ENCODE results near the gene TBX6. TPM values are rescaled to one million over a fixed set of nuclear protein-coding genes. Genes with fewer than 3 reads are reported as not detected.
"Not testable (repeated sequence)": the region's sequence is repeated elsewhere in the genome, so short reads cannot be mapped to it uniquely, and the experiment has no call there.

Gene TBX6
- polyA plus RNA-seq, 3 donors: 1.1 to 1.7 (median 1.5) TPM

DNA sequence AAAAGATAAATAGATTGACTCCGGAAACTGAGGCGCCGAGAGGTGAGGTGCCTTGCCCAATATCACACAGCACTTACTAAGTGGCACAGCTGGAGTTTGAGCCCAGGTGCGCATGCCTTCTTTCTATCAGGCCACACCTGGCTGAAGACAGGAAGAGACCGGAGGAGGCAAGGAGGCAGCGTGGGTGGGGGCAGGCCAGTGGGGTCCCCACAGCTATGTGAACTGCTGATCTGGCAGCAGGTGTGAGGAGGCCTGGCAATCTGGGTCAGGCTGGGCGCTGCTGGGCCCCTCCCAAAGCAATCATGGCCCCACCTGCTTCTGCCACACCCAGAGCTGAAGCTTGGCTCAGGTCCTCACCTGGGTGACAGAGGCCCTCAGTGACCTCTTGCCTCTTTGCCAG is 23.5 kb upstream of the TBX6 start:
- no peak for DNase-seq (ENCODE audit: extremely low read depth in 1 of 11, low read depth in 9 of 11, low spot score in 4 of 11)

DNA sequence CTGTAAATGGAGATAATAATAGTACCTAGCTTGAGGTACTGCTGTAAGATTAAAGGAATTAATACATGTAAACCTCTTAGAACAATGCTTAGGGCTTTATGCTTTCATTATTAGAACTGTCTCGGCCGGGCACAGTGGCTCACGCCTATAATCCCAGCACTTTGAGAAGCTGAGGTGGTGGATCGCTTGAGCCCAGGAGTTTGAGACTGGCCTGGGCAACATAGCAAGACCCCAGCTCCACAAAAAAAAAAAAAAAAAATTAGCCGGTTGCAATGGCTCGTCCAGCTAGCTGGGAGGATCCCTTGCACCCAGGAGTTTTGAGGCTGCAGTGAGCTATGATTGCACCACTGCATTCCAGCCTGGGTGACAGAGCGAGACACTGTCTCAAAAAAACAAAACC is 23.1 kb upstream of the TBX6 start:
- DNase-seq (ENCODE audit: extremely low read depth in 1 of 11, low read depth in 9 of 11, low spot score in 4 of 11): not testable (repeated sequence)

DNA sequence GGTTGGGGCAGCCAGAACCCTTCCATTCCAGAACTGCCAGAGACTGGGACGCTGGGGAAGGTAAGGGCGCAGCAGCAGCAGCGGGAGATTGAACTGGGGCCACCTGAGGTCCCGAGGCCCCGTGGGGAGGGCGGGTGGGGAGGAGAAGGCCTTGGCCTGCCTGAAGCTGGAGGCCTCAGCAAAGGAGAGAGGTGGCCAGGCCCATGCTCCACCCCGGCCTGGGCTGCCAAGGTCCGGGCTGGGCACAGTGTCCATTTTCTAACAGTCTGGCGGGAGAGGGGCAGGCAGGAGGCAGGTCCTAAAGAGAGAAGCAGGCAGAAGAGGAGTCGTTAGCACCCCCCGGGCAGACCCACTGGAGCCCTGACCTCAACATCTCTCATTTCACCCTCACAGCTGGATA is 22.7 kb upstream of the TBX6 start:
- DNase-seq (ENCODE audit: extremely low read depth in 1 of 11, low read depth in 9 of 11, low spot score in 4 of 11): no peak

DNA sequence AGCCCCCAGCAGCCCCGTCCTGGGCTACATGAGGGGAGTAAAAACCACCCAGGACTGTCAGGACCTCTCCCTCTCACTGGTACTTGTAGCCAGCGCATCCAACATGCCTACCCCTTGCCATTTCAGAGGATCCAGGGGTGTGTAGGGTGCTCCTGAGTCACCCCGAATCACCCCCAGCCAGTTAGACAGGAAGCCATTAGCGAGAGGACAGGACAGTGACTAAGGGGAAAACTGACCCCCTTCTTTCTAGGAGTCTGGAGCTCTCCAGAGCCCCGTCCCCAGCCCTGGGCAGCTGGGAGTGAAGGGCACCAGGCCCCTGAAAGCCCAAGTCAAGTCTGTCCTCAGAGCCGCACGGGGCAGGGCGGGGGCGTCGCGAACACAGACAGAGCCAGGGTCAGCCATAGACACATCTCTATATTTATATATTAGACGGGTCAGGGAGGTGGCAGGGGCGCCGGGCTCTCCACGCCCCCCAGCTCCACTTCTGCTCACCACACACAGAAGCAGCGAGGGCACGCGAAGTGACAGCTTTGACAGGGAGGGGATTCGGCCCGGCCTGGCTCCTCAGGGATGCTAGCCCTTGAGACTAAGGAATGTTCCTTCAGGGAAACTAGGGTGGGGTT is 22.1 kb upstream of the TBX6 start:
- no peak for DNase-seq (ENCODE audit: extremely low read depth in 1 of 11, low read depth in 9 of 11, low spot score in 4 of 11)

DNA sequence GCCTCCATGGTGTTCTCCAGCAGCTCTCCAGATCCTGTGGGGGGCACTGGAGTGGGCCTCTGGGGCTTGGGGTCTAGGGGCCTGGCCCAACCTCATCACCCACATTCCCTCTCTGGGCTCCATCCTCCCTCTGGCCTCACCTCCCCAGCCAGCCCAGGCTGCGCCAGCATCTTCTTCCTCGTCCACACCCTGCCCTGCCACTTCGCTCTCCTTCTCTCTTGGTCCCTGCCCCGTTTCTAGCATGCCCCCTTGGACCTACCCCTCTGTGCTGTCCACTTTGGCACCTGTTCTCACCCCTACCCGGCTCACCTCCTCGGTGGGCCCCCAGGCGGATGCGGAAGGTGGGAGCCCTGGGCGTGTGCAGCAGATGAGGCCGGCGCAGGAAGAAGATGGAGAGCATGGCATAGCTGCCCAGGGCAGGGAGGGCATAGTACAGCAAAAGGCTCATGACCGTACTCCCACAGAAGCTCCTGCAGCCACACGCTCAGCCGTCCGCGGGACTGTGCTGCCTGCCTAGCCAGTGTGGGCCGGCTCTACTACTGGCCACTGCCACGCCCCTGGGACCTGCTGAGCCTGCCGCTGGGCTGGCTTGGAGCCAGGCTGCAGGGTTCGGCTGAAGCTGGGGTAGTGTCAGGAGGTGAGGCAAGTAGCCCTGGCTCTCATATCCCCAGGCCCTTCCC is 21.4 kb upstream of the TBX6 start, which contains the start of gene GDPD3:
Gene GDPD3, minus strand, starts transcription at position 507 of the 680 bp plus-strand sequence. Its CDS starts 59 bp downstream, at position 448.
- DNase-seq (ENCODE audit: extremely low read depth in 1 of 11, low read depth in 9 of 11, low spot score in 4 of 11): no peak

DNA sequence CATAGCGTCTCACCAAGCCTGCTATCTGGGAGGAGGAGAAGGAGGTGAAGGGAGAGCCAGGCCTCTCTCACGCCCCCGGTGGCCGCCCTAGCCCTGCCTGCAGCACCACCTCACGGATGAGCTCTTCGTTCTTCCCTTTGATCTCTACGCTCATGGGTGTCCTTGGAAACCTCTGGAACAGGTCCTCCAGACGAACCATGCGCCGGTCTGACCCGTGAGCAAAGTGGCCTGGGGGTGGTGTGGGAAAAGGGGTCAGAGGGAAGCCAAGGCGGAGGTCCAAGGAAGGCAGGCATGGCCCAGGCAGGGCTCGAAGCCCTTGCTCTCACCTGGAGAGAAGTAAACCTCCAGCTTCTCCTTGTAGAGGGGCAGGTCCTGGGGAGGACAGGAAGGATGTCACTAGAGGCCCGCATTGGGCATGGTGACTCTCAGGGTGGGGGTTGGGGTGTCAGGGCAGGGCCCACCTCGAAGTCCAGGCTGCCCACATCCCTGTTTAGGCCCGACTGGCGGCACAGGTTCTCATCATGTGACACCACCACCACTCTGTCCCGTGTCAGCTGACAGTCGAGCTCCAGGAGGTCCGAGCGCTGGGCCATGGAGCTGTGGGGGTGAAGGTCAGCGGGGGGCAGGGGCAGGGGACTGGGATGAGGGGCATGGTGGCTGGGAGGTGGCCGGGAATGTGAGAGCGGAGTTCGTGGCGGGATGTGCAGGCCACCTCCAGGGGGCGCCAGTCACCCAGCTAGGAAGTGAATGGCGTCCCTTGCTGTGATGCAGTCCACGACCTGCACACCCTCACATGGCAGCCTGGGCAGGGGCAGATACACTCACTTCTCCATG is 20.7 kb upstream of the TBX6 start:
- DNase-seq (ENCODE audit: extremely low read depth in 1 of 11, low read depth in 9 of 11, low spot score in 4 of 11): no peak

DNA sequence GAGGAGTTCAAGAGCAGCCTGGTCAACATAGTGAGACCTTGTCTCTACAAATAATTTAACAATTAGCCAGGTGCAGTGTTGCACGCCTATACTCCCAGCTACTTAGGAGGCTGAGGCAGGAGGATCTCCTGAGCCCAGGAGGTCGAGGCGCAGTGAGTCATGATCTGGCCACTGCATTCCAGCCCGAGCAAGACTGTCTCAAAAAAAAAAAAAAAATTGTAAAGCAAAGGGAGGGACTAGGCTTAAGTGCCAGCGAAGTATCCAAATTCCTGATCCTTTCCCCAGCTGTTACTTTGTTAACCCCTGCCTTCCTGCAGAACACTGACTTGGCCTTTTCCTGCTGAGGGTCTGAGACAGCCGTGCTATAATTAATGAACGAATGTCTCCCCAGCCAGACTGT is 18.9 kb upstream of the TBX6 start:
- no peak for DNase-seq (ENCODE audit: extremely low read depth in 1 of 11, low read depth in 9 of 11, low spot score in 4 of 11)

DNA sequence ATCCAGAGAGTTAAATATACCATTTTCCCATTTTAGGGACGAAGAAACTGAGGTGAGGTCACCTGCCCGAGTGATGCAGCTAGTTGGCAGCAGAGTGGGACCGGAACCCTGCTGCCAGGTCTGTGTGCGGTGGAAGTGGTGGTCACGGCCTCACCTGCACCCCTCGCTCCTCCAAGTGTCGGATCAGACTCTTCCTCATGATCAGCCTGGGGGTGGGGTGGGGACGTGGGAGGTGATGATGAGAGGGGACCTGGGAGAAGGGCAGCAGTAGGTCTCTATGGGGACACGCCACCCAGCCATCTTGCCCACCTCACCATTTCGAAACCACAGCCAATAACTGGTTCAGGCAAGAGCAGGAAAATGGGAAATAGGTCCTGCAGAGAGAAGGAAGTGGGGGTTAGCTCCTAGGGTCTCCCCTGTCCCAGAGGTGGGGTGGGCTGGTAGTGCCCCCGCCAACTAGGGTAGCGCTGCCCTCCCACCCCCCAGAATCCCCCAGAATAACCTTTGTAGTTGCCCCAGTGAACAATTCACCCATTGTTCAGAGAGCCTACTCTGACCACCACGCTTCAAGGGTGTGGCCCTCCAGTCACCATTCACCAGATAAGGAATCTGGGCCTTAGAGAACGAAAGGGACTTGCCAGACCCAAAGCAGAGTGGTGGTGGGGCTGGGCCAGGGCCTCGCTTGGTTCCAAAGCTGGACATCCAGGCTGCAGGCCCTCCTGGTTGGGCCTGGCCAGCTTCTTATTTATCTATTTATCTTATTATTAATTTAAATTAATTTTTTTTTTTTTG is 16.5 kb upstream of the TBX6 start:
- no peak for DNase-seq (ENCODE audit: extremely low read depth in 1 of 11, low read depth in 9 of 11, low spot score in 4 of 11)

DNA sequence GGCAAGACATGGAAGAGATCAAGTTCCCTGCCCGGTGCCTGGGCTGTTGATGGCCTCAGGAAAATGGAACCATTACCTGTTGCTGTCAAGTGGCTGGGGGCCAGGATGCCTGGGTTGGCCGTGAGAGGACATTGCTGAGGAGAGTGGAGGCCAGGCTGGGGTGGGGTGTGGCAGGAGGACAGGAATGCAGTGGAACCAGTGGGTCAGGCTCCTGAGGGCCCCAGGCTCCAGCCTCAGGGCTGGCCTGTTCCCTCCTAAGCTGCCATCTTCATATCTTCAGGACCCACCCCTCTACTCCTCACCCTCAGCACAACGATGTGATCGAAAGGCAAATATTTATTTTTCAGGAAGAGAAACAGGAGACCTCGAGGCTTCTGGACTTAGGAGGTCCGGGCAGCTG is 12.8 kb upstream of the TBX6 start:
- DNase-seq (ENCODE audit: extremely low read depth in 1 of 11, low read depth in 9 of 11, low spot score in 4 of 11): no peak

DNA sequence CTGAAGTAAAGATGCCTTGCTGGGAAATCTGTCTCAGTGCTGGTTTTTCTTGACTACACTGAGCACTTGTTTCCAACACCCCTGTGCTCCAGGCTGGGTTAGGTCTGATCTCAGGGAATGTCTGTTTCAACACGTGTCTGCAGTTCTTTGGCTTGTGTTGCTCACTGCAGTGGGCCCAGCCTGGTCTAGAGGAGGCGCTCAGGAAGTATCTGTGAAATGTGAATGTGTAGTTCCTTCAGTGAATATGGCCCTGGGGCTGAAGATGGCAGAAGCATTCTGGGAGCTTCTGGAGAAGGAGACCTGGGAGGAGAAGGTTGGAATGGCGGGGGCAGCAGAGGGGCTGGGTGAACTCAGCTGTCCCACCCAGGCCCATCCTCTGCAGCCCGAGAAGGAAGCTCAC is 12.4 kb upstream of the TBX6 start:
- no peak for DNase-seq (ENCODE audit: extremely low read depth in 1 of 11, low read depth in 9 of 11, low spot score in 4 of 11)

DNA sequence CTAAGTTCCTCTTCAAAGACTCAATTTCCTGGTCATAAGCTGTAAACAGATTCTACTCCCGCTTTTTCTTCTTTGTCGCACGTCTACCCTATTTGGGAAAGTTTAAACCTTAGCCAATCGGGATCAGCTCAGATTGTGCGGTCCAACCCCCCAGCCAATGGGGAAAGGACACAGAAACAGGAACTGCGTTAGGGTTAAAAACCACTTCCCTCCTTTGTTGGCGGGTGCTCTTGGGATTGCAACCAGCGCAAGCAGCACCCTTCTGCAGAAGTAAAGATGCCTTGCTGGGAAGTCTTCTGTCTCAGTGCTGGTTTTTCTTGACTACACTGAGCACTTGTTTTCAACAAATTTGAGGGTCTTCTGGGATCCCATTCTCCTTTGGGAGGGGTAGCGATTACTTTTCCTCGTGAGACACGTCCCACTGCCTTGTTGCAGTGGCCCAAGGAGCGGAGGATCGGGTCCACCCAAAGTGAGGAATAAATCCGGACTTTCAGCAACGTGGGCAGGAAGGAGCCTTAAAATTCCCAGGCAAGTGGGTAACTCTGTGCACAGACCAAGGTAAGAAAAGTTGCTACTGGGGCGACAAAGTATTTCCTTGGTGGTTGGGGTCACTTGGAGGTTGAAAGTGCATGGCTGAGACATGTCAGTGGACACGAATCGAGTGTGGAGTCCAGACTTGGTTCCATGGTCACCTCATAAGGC is 5.3 kb upstream of the TBX6 start:
- DNase-seq (ENCODE audit: extremely low read depth in 1 of 11, low read depth in 9 of 11, low spot score in 4 of 11): no peak

DNA sequence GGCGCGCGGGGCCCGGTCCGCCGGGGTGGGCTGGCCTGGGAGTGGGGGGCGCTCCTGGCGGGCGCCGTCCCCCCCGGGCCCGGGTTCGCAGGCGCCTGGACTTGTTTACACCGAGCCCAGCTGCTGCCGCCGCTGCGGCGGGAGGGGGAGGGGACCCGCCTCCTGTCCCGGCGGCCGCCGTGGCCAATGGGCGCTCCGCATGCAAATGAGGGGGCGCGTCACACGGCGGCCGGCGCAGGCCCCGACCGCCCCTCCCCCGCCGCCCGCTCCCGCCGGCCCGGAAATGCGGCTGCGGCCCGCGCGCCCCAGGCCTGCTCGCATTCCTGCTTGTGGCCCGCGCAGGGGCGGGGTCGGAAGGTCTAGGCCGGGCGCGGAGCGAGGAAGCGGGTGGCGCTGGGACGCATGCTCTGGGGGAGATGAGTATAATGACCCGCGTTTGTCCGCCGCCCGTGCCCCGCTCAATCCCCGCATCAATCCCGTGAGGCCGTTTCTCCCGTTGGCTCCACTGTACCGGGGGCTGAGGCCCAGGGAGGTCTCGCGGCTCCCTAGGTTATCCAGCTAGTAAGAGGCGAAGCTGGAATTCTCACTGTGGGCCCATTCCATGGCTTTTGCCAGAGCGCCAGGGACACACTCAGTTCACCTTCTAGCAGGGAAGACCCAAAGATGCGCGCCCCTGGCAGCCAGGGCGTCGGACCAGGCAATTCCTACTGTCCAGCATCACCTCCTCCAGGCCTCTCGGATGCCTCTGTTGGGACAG is 4.6 kb upstream of the TBX6 start, which contains the start of gene YPEL3:
Gene YPEL3, minus strand, starts transcription at position 109 of the 757 bp plus-strand sequence. CDS start 731 bp downstream, outside the sequence.
- DNase-seq (ENCODE audit: extremely low read depth in 1 of 11, low read depth in 9 of 11, low spot score in 4 of 11): peak in 10 of 11 donors; percentile 69 to 86 (median 84)

DNA sequence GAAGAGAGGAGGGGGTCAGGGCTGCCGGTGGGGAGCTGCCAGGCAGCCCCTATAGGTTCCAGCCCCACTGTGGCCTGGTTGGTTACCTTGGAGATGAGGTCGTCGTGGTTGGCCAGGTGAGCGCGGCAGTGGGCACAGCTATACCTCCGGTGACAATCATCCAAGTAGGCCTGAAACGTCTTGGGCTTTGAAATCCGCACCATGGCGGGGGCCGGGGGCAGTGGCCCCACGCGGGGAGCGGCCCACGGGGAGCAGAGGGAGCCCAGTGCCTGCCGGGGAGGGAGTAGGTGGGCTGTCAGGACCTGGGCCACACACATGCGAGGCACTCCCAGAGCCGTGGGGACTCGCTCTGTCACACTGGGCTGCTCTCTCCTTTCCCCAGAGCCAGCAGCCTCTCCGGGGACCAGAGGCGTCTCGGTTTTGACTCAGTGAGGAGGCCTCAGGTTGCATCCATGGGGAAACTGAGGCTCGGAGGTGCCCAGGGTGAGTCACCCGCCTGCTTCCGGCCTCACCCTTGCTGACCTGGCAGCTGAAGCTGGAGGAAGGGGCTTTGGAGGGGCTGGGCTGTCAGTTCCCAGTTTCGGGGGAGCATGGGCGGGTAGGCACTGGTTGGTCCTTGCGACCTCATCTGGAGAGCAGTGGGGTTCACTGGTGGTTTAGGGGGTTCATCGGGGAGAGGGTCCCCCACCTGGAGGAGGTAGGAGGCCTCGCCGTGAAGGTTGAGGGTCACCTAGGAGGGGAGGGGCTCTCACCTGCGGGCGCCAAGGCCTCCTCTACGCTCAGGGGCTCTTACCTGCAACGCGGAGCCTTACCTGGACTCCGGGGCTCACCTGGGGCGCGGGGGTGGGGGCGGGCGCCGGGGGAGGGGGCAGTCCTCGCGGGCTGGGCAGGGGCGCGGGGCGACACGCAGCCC is 3.7 kb upstream of the TBX6 start:
- no peak for DNase-seq (ENCODE audit: extremely low read depth in 1 of 11, low read depth in 9 of 11, low spot score in 4 of 11)

DNA sequence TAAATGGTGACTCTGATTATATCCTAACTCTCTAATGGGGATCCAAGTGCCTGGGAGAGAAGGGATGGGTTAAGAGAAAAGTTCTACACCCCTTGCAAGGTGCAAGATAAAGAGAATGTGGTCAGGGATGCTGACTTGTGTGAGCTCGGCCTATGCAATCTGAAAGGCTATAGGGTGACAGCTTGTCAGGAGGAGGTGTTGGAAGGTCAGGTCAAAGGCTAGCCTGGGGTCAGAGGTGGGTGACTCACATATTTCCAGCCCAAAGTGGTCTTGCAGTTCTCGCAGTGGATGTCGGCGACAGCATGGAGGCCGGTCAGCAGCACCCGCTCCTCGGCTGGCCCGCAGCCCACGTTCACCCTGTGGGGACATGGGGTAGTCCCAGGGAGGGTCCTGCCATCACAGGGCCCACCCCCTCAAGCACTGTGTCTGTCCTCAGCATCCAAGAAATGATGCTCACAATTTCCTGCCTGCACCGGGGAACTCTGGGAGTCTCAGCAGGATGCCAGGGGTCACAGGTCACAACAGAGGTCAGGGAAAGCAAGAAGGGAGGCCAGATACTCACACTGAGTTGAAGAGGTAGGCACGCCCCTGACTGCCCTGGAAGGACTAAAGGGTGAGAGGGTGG is 2.9 kb upstream of the TBX6 start:
- no peak for DNase-seq (ENCODE audit: extremely low read depth in 1 of 11, low read depth in 9 of 11, low spot score in 4 of 11)

DNA sequence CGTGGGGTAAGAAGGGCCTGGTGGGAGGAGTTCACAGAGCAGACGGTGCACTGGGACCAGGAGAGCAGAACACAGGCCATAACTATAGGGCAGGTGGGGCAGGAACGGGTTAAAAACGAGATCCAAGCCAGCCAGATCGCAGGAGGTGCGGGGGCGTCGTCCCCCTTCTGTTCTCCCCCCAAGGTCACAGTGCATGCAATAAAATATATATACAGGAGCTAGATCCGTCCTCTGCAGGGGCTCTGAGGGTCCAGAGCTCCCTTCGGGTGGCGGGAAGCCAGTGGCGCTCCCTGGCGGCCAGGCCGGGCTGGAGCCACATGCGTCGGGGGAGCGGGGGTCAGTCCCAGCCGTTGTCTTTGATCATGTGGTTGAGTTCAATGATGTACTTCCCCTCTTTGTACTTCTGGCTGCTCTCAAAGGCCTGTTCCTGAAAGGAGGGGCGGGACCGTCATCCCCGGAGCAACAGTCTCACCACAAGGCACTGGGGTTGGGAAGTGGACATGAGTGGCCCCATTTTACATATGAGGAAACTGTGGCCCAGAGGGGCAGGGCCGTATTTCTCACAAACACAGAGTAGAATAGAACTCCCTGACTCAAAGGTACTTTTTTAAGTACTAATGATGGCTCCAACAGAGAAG is 768 bp upstream of the TBX6 start:
- DNase-seq (ENCODE audit: extremely low read depth in 1 of 11, low read depth in 9 of 11, low spot score in 4 of 11): peak in 8 of 11 donors; percentile 53 to 64 (median 60)

All from renal cortex interstitium (tissue), 11 donors.